HG03565 (cell line): Measurements from ENCODE around the gene HHATL.

Source experiments
- ATAC-seq: cut with Tn5 transposase; IDR thresholded peaks from one replicate; pipeline ENCODE4 v1.9.1; 2021; ENCODE audit warnings: mild to moderate bottlenecking, moderate library complexity; ENCODE audit not compliant: unreplicated experiment

The HHATL gene

GRCh38 chr3:42666577-42666998 is 36.0 kb downstream of the HHATL start:
- ATAC-seq, result no peak

- ATAC-seq, result no peak
These were observed 36.6 kb downstream of the HHATL start for GRCh38 chr3:42666022-42666421.

GRCh38 chr3:42665050-42665878 is 37.3 kb downstream of the HHATL start:
- no peak for ATAC-seq

- no peak for ATAC-seq
These were observed 38.2 kb downstream of the HHATL start for GRCh38 chr3:42664438-42664803.

- ATAC-seq, result no peak
These were observed 38.8 kb downstream of the HHATL start for GRCh38 chr3:42663581-42664437.

GRCh38 chr3:42662813-42663535 is 39.6 kb downstream of the HHATL start:
- ATAC-seq, result no peak

- no peak for ATAC-seq
These were observed 40.4 kb downstream of the HHATL start for GRCh38 chr3:42662037-42662812.

GRCh38 chr3:42661593-42662022 is 41.0 kb downstream of the HHATL start:
- ATAC-seq, result no peak

- no peak for ATAC-seq
These were observed 41.7 kb downstream of the HHATL start for GRCh38 chr3:42660898-42661297.

GRCh38 chr3:42660131-42660715 is 42.4 kb downstream of the HHATL start:
- no peak for ATAC-seq

- no peak for ATAC-seq
These were observed 43.0 kb downstream of the HHATL start for GRCh38 chr3:42659451-42660130.

GRCh38 chr3:42658771-42659390 is 43.7 kb downstream of the HHATL start:
- no peak for ATAC-seq

- no peak for ATAC-seq
These were observed 44.4 kb downstream of the HHATL start for GRCh38 chr3:42658091-42658770.

GRCh38 chr3:42657675-42658074 is 44.9 kb downstream of the HHATL start:
- ATAC-seq, result no peak

GRCh38 chr3:42656680-42657610 is 45.7 kb downstream of the HHATL start:
- ATAC-seq, result no peak

GRCh38 chr3:42655980-42656679 is 46.5 kb downstream of the HHATL start:
- ATAC-seq, result no peak

GRCh38 chr3:42655331-42655888 is 47.2 kb downstream of the HHATL start:
- ATAC-seq, result no peak
